ENCODE measurements around the gene ZBTB47.

ZBTB47 gene

GRCh38 chr3:42653560-42654330, at the start of gene ZBTB47:
ZBTB47 (plus strand) TSS chr3:42653697; CDS start chr3:42658356, 4,659 bp downstream.
- DNase-seq (ENCODE audit: insufficient read length, low spot score) (no peak), FAIRE-seq (peak; percentile 42)

- FAIRE-seq = no peak
Observed at GRCh38 chr3:42605546-42606173, 47.8 kb upstream of the ZBTB47 start.

DNA sequence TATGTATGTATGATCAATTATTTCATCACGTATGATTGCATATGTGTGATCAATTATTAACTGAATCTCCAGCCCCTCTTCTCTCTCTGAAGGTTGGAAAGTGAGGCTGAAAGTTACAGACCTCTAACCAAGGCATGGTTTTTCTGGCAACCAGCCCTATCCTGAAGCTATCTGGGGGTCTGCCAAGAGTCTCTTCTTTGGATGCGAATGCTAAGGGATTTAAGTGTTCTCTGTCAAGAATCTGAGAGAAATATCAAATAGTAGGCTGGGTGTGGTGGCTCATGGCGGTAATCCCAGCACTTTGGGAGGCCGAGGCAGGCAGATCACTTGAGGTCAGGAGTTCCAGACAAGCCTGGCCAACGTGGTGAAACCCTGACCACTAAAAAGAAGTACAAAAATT, 44.9 kb upstream of the ZBTB47 start:
- DNase-seq (ENCODE audit: insufficient read length, low spot score) (no peak), FAIRE-seq (no peak)

More at GRCh38 chr3:42605546-42606173, 47.8 kb upstream of the ZBTB47 start:
- DNase-seq (ENCODE audit: insufficient read length, low spot score) = no peak

DNA sequence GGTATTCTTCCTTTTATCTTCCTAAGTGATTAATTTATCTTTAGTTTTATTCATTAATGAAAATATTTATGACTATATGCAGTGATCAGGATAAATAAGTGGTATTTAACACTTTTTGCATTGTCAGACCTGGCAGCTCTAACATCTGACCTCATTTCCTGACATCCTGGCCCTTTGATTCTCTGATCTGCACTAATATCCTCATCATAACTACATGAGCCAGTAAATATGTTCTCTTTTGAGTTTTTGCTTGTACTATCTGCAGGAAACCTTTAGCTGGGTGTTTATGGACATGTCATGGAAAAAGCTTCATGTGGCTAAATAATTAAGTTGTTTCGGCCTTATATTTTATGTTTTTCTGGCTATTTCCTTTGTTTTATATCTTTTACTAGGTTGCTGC, 42.5 kb upstream of the ZBTB47 start:
- FAIRE-seq (no peak), DNase-seq (ENCODE audit: insufficient read length, low spot score) (no peak)

DNA sequence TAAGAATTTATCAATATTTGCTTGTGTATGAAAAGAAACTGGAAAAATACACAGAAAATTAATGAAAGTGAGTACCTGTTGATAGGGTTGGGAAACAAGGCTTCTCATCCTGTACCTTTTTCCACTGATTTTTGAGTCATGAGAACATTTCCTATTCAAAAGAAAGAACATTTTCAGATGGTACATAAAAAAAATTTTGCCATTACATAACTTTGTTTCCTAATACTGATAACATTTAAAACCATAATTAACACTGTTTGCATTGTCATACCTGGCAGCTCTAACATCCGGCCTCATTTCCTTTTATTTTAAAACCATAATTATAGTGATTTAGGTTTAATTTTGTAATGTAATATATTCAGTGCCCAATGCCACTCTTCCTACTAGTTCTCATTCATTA, 41.3 kb upstream of the ZBTB47 start:
- no peak for DNase-seq (ENCODE audit: insufficient read length, low spot score)
- FAIRE-seq = no peak

DNA sequence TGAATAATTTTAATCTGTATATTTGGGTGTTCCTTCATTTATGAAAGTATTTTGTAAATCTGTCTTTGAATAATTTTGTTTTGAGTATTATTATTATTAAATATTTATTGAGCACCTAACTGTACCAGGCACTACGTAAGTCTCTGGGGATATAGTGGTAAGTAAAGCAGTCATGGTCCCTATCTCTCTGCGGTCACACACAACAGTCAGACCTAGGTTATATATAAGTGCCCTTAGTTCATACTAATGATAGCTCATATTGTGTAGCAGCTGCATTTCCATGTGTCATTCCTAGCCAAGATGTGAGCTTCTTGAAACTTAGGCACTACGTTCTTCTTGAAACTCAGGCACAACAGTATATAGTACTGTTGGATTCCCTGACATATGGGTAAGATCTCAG, 40.6 kb upstream of the ZBTB47 start:
- no peak for DNase-seq (ENCODE audit: insufficient read length, low spot score)
- FAIRE-seq = no peak

DNA sequence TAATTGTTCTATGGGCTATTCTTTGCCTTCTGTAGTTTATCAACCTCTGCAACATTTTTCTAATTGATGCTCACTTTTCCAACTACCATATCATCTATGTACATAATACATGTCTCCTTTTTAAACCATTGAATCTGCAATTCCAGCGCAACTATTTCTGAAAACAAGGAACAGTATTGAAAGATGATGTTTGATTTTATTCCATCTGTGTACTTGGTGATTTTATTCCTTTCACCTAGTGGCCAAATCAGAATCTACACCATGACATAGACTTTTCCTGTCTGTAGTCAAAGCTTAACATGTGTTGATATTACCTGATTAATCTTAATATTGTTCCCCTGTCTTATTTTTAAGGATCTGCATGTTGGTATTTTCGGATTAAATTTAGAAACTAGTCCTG, 40.0 kb upstream of the ZBTB47 start:
- DNase-seq (ENCODE audit: insufficient read length, low spot score) = no peak
- FAIRE-seq = no peak

DNA sequence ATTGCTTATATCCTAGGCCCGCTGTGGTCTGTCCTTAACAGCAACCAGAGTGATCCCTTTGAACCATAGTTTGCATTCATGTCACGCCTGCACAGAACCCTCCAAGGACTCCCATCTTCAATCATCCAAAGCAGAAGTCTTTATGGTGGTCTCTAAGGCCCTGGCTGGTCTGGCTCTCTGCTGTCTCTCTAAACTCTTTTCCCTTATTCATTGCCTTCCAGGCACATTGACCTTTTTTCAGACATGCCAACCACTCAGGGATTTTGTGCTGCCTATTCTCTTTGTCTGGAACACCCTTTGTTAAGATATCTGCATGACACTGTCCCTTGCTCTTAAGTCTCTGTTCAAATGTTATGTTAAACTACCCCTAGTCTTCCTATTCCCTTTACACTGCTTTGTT, 21.9 kb upstream of the ZBTB47 start:
- DNase-seq (ENCODE audit: insufficient read length, low spot score) (no peak), FAIRE-seq (no peak)

- FAIRE-seq (no peak), DNase-seq (ENCODE audit: insufficient read length, low spot score) (no peak)
Observed at GRCh38 chr3:42632146-42632545, 21.4 kb upstream of the ZBTB47 start.

GRCh38 chr3:42633544-42633943, 20.0 kb upstream of the ZBTB47 start:
- FAIRE-seq = no peak

DNA sequence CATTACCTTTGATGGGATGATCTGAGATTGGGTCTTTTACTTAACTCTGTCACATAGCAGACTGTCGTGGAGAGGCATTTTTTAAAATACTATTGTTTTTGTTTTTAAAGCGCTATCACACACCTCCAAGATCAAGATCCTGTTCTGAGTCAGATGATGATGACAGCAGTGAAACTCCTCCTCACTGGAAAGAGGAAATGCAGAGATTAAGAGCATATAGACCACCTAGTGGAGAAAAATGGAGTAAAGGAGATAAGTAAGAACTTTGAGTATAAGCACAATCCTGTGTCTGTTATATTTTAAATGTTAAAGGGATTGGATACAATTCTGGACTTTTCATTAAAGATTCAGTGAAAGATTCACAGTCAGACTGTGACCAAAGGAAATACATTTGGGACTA, 18.4 kb upstream of the ZBTB47 start:
- FAIRE-seq (no peak), DNase-seq (ENCODE audit: insufficient read length, low spot score) (no peak)

More at GRCh38 chr3:42633544-42633943, 20.0 kb upstream of the ZBTB47 start:
- DNase-seq (ENCODE audit: insufficient read length, low spot score) = no peak

GRCh38 chr3:42637001-42637400, 16.5 kb upstream of the ZBTB47 start:
- no peak for FAIRE-seq
- DNase-seq (ENCODE audit: insufficient read length, low spot score) = no peak

GRCh38 chr3:42638339-42638842, 15.1 kb upstream of the ZBTB47 start:
- no peak for DNase-seq (ENCODE audit: insufficient read length, low spot score)
- FAIRE-seq = no peak

- no peak for FAIRE-seq
Observed at GRCh38 chr3:42639192-42639591, 14.3 kb upstream of the ZBTB47 start.

DNA sequence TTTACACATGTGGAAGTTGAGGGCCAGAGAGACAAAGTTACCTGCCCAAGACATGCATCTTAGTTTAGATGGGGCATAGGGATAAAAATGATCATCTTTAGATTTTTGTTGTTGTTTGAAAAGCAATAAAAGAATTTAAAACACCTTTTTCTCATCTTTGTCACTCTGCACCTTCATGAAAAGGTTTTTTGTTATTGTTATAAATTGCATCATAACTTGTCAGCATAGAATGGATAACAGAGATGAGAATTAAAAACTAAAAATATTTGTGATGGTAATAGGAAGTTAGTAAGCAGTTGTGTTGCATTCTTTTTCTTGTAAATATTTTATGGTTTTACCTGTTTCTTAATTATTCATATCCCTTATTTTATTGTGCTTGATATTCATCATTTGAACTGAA, 13.4 kb upstream of the ZBTB47 start:
- no peak for FAIRE-seq
- DNase-seq (ENCODE audit: insufficient read length, low spot score) = no peak

More at GRCh38 chr3:42639192-42639591, 14.3 kb upstream of the ZBTB47 start:
- DNase-seq (ENCODE audit: insufficient read length, low spot score) = no peak

- DNase-seq (ENCODE audit: insufficient read length, low spot score) (no peak), FAIRE-seq (no peak)
Observed at GRCh38 chr3:42640771-42641370, 12.6 kb upstream of the ZBTB47 start.

DNA sequence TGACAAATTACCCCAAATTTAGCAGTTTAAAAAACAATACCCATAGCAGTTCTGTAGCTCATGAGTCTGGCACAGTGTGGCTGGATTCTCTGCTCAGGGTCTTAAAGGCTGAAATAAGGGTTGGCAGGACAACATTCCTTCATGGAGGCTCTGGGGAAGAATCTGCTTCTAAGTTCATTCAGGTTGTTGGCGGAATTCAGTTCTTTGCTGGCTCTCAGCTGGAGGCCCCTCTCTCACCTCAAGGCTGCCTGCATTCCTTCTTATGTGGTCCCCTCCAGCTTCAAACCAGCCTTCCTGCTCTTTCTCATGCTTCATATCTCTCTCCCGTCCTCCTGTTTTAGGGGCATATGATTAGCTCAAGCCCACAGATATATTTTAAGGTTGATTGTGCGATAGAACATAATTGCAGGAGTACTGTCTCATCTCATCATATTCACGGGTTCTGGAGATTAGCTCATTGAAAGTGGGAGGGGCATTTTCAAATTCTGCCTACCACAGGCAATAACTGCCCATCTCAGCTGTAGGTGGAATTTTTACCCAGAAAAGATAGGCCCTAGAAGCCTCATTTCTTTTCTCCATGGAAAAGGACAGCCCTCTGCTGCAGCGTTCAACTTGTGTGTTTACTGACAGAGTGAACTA, 5.6 kb upstream of the ZBTB47 start:
- FAIRE-seq (no peak), DNase-seq (ENCODE audit: insufficient read length, low spot score) (no peak)

- no peak for FAIRE-seq
- no peak for DNase-seq (ENCODE audit: insufficient read length, low spot score)
Observed at GRCh38 chr3:42649006-42649405, 4.5 kb upstream of the ZBTB47 start.

DNA sequence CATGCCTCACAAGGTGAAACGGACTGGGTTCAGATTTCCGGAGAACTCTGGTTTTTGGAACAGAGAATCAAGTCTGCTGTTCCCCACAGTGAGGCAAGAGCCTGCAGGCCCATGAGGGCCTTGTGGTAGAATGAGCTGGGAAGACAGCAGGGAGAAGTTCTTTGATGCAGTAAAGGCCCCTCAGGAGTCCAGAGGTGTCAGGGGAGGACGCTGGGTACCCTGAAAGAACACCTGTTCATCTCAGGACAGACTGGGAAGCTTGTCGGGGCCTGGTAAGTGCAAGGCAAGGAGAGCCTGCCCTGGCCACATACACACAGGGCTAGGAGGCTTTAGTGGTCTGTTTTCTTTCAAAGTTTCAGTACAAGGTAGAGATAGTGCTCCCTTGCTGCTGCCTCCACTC, 3.7 kb upstream of the ZBTB47 start:
- DNase-seq (ENCODE audit: insufficient read length, low spot score) (no peak), FAIRE-seq (no peak)

- DNase-seq (ENCODE audit: insufficient read length, low spot score) = no peak
- FAIRE-seq = no peak
Observed at GRCh38 chr3:42651248-42652091, 2.0 kb upstream of the ZBTB47 start.
